NCI-H1092 treated with DMSO at 0.1 percent for 48 hours (cell line): ENCODE measurements around the gene WIZ.
A peak's percentile ranks its signal among the peaks of the same experiment; 100 is the strongest.
"Not testable (repeated sequence)": the region's sequence is repeated elsewhere in the genome, so short reads cannot be mapped to it uniquely, and the experiment has no call there.

ENCODE experiments used
- DNase-seq: peaks from one replicate; lab custom pipeline; 2025; lab: John Stamatoyannopoulos, UW

Gene WIZ

DNA sequence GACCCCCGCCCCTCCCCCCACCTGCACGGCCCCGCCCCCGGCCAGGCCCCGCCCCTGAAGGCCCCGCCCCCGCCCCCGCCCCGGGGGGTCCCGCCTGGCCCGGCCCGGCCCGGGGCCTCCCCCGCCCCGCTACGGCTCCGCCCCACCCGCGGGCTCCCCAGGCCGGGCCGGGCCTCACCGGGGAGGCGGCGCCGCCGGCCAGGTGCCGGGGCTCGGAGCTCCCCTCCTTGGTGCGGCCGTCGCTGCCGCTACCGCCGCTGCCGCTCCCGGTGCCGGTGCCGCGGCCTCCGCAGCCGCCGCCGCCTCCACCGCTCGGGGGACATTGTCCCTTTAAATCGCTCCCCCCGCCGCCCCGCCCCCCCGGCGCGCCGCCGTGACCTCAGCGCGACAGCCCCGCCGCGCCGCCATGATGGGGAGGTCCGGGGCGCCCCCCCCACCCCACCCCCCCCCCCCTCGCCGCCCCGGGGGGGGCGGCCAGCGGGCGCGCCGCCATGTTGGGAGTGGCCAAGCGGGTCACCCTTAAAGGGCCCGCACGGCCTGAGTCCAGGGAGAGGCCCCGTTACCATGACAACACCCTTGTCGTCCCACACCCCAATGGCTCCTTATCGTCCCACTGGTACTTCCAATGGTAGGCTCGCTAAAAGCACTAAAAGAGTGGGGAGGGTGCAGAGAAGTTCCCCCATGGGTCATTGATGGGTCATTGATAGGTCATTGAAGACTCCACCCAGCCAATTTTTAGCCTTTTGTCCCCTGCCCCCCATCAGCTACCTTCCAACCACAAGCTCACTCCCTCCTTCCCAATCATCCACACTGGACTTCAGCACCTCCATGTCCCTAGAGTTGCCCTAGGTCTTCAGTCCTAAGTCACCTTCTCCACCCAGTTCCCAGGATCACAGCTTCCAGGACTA lies at the start of gene WIZ:
Gene WIZ (minus strand): TSS at position 337 of the 908 bp plus-strand sequence. CDS start 1,649 bp downstream, outside the sequence.
- peak; percentile 38 for DNase-seq

DNA sequence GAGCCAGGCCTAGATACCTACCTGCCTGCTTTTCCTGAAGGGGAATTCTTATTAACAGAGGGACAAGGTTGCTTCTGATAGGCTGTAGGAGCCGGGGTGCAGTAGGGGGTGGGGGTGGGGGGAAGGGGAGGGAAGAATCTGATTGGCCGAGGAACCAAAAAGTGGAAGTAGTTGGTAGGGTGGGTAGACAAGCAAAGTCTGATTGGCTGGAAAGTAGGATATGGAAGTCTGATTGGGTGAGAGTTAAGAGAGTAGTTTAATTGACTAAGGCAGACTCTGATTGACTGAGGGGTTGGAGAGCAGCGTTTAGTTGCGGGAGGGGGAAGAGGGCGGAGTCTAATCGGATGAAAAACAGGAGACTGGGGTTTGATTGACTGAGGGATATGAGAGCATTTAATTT lies 49.2 kb upstream of the WIZ start:
- no peak for DNase-seq

- no peak for DNase-seq
These were observed 48.6 kb upstream of the WIZ start for GRCh38 chr19:15498156-15498858.

DNA sequence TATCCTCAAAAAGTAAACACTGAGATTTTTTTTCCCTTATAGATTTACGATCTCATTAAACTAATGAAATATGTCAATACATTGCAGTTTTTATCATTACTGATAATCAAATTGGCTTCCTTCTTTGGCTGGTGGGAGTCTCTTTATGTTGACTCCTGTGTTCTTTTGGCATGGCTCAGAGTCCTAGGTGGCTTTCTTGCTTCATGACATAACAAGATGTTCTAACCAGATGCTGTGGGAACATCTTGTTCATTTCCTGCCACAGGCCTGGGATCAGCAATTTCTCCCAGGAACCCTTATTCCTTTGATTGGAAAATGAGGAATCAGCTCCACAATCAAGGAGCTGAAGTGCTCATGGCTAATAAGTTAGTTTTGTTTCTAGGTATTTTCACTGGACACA lies 45.4 kb upstream of the WIZ start:
- DNase-seq: no peak

DNA sequence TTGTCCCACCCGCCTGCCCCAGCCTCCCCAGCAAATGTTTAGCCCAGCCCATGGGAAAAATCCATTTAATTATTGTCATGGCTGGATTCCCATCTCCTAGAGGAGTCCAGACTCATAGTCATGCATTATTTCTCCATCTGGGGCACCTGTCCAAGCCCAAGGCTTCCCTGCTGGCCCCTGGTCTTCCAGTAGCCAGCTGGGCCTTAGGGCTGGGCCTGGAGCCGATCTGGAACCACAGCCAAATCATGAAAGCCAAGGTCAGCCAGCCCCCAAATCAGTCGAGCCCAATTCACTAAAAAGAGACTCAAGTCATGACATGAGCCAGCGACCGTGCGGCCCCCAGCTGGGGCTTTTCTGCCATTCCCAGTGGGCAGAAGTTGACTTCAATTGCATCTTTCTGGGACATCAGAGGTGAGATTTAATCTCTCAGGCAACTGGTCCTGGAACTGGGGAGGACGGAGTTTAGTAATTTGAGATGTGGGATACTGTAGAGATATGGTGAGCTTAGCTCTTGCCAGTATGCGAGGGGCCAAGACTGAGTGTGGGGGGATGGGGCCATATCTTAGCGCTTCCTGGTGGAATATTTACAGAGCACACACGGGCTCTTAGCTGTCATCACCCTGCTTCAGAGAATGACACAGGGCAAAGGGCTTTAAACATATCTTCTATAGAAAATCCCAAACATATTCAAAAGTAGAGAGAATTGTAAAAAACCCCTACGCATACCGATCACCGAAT lies 38.9 kb upstream of the WIZ start:
- no peak for DNase-seq

DNA sequence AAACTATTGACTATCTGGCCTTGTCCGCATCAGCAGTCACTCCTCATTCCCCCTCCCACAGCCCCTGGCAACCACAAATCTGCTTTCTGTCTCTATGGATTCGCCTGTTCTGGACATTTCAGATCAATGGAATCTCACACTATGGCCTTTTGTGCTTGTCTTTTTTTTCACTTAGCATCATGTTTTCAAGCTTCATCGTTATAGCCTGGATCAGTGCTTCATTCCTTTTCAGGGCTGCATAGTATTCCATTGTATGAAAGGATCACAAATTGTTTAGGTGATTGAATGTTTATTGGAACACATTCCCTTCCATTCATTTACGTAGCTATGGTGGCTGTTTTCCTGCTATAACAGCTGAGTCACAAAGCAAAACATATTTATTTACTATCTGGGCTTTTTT lies 37.3 kb upstream of the WIZ start:
- no peak for DNase-seq

GRCh38 chr19:15485768-15486167 lies 36.0 kb upstream of the WIZ start:
- DNase-seq: not testable (repeated sequence)

DNA sequence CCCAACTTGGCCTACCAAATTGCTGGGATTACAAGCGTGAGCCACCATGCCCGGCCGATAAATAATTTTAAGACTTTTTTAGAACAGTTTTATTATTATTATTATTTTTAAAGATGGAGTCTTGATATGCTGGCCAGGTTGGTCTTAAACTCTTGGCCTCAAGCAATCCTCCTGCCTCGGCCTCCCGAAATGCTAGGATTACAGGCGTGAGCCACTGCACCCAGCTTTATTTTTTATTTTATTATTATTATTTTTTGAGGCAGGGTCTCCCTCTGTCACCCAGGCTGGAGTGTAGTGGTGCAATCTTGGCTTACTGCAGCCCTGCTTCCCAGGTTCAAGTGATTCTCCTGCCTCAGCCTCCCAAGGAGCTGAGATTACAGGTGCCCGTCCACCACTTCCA lies 31.2 kb upstream of the WIZ start:
- DNase-seq: not testable (repeated sequence)

- DNase-seq: peak; percentile 39
These were observed 29.9 kb upstream of the WIZ start, which contains the start of gene PGLYRP2 for GRCh38 chr19:15479391-15480345. PGLYRP2 (minus strand) TSS chr19:15479501; CDS start chr19:15479371, 130 bp downstream.

DNA sequence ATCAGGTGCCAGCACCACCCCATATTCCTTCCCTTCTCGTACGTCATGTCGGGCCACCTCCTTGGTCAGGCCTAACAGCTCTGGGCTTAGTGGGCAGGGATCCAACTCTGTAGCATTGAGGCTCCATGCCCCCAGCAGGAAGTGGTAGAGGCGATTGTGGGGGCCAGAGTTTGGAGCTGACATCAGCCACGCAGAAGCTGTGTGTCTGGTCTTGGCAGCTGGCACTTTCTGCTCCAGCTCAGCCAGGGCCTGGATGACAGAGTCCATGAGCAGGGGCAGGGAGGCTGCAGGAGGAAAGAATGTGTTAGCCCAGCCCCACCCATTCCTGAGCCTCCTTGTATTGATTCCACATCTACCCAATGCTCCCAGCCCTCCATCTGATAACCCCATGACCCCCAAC lies 26.6 kb upstream of the WIZ start:
- no peak for DNase-seq

DNA sequence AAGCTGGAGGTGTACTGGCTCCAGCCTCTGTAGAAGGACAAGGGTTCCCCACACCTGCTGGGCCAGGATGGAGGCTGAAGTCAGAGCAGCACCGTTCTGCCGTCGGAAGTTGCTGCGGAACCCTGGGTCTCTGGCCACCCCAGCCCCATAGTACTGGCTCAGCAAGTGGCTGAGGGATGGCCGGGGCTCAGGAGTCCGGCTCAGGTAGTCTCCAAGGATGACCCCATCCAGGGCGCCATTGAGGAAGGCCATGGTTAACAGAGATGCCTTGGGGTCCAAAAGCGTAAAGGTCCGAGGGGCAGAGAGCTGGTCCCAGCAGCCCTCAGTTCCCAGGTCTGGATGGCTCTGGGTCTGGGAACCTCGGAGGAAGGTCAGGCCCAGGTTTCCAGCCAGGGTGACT lies 25.9 kb upstream of the WIZ start:
- no peak for DNase-seq

- no peak for DNase-seq
These were observed 25.4 kb upstream of the WIZ start for GRCh38 chr19:15475169-15475568.

- DNase-seq: not testable (repeated sequence)
These were observed 24.1 kb upstream of the WIZ start for GRCh38 chr19:15473821-15474220.

- DNase-seq: no peak
These were observed 21.9 kb upstream of the WIZ start for GRCh38 chr19:15471639-15472101.

DNA sequence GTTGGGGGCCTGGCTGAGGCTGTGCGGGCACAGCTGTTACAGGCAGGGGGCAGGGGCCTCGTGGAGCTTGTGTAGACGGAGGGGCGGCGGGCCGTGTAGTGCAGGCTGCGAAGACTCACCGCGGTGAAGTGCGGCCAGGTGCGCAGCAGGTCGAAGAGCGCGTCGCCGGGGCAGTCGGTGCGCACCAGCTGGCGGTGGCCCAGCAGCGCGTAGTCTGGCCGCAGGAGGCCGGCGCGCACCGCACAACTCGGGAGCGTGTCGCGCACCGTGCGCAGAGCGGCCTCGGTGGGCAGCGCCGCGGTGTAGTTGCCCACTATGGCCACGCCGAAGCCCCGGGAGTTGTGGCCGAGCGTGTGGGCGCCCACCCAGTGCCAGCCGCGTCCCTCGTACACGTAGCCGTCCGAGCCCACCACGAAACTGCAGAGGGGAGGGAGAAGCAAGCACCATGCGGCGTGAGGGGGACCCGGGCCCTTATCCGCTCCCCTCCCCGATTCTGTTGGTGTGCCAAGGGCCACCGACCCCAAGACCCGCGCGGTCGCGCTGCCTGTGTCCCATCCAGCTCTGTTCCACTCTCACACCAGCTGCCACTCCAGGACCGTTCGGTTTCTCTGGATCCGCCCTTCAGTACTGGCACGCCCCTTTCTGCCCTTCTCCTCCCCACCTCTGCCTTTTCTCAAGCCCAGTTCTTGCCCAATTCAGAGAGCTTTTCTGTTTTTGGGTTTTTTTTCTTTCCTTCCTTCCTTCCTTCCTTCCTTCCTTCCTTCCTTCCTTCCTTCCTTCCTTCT lies 19.9 kb upstream of the WIZ start:
- DNase-seq: no peak

GRCh38 chr19:15468675-15469512 lies 19.1 kb upstream of the WIZ start:
- no peak for DNase-seq

- no peak for DNase-seq
These were observed 18.0 kb upstream of the WIZ start for GRCh38 chr19:15467734-15468214.

DNA sequence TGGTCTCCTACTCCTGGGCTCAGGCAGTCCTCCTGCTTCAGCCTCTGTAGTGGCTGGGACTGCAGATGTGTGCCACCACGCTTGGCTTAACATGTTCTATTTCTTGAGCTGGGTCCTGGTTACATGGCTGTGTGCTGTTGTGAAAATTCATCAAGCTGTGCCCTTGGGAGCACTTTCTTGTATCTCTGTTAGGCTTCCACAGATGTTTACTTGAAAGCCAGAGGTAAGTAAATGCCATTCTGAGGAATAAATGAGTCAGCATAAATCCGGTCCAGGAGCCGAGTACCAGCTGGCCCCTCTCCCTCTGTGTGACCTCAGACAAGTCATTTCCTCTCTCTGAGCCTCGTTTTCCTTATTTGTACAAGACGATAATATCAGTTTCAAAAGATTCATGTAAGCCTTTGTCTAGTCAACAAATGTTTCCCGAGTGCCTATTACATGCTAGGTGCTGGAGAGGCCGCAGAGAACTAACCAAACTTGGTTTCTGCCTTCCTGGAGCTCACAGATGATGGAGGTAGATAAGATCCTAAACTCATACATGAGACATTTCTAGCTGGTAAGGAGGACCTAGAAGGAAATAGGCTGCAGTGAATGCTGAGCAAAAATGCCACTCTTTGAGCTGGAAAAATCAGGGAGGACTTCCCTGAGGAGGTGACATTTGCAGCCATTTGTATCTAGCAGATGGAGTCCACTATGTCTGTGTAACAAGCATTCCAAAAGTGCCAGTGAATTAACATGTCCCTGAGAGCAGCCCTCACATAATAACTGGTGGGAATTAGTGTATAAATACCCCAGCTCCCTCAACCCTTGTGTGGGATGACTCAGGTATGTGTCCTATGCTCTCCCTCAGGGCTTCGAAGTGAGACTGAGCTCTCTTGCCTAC lies 17.3 kb upstream of the WIZ start:
- DNase-seq: no peak
